HepG2 (cell line): ENCODE results near the gene TRIM8.

ENCODE experiments used
- BRCA1 ChIP-seq: sonication (generic); formaldehyde crosslinking; IDR thresholded peaks from 2 replicates; pipeline ENCODE4 v1.4.0; 2020; ENCODE audit warnings: missing genetic modification reagents
- CEBPB ChIP-seq: IDR thresholded peaks from 2 replicates; pipeline ENCODE4 v1.6.1; 2011; ENCODE audit warnings: low read depth, low read length, improper control_type of control experiment, borderline replicate concordance
- FOXK1 ChIP-seq: sonication (generic); formaldehyde crosslinking; IDR thresholded peaks from 2 replicates; pipeline ENCODE4 v1.4.0; 2020; ENCODE audit warnings: low read depth, missing genetic modification reagents, borderline replicate concordance
- HMG20B ChIP-seq: conservative IDR thresholded peaks from 2 replicates; pipeline ENCODE4 v1.6.1; 2016; ENCODE audit warnings: missing genetic modification reagents, missing compliant biosample characterization
- NFE2L1 ChIP-seq: sonication (generic); formaldehyde crosslinking; IDR thresholded peaks from 2 replicates; pipeline ENCODE4 v1.4.0; 2020; ENCODE audit warnings: missing genetic modification reagents, mild to moderate bottlenecking, borderline replicate concordance
- RXRA ChIP-seq: sonication (generic); formaldehyde crosslinking; IDR thresholded peaks from 2 replicates; pipeline ENCODE4 v1.5.1; 2020; ENCODE audit warnings: missing genetic modification reagents
- SNRNP70 ChIP-seq: fragments of 200-400 bp; formaldehyde crosslinking; IDR thresholded peaks from 2 replicates; pipeline ENCODE4 v1.6.1; 2017; ENCODE audit warnings: mild to moderate bottlenecking, low read depth, low read length, moderate library complexity
- ZEB1 ChIP-seq: IDR thresholded peaks from 2 replicates; pipeline ENCODE4 v1.6.1; 2012; ENCODE audit warnings: mild to moderate bottlenecking, low read depth, inconsistent platforms; ENCODE audit not compliant: insufficient replicate concordance
- ZNF547 ChIP-seq: sonication (generic); formaldehyde crosslinking; IDR thresholded peaks from 2 replicates; pipeline ENCODE4 v1.5.1; 2020; ENCODE audit warnings: mild to moderate bottlenecking, missing genetic modification reagents
- ZNF552 ChIP-seq: sonication (generic); formaldehyde crosslinking; IDR thresholded peaks from 2 replicates; pipeline ENCODE4 v1.9.0; 2022; ENCODE audit warnings: missing genetic modification reagents, mild to moderate bottlenecking, borderline replicate concordance
- ZNF644 ChIP-seq: IDR thresholded peaks from 2 replicates; pipeline ENCODE4 v1.6.1; 2016; ENCODE audit warnings: low read depth
- TF ChIP-seq, protein P1 (sequence below): sonication (generic); formaldehyde crosslinking; IDR thresholded peaks from 2 replicates; pipeline ENCODE4 v1.5.0; 2020; ENCODE audit warnings: mild to moderate bottlenecking, missing genetic modification reagents, borderline replicate concordance
- TF ChIP-seq, protein P2 (sequence below): sonication (generic); formaldehyde crosslinking; IDR thresholded peaks from 2 replicates; pipeline ENCODE4 v1.4.0; 2020; ENCODE audit warnings: missing genetic modification reagents, mild to moderate bottlenecking, borderline replicate concordance
- TF ChIP-seq, protein P3 (sequence below): sonication (generic); formaldehyde crosslinking; IDR thresholded peaks from 2 replicates; pipeline ENCODE4 v1.5.0; 2020; ENCODE audit warnings: mild to moderate bottlenecking, missing genetic modification reagents, moderate library complexity

DNA sequence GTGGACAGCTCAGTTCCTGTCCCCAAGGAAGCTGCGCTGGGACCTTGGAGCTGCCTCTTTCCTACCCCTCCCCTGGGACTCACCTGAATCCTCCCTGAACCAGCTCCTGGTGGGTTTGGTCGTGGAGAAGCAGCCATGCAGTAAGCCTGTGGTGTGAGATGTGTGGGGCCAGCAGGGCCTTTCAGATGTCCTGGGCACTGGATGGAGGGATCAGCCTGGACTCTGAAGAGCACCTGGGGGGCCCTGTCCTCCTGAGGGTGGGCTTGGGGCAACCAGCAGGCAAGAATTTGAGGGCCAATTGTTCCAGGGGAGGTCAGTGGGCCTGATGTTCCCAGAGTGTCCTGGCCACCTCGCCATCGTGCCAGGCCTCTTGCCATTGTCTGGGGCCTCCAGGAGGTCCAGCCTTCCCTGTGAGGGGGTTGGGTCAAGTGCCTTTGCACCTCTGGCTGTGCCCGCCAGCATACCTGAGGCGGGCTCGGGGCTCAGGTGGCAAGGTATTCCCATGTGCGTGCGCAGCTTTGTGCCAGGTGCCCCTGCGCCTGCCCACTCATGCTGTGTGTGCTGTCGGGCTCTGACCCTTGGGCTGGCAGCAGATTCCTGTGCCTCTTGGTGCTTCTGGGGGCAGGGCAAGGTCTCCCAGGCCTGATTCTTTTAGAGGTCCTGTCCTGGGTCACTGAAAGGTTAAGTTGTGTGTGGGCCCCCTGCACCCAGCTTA lies 7.3 kb downstream of the TRIM8 start:
- no peak for TF ChIP-seq CEBPB
- TF ChIP-seq, protein P1, sequence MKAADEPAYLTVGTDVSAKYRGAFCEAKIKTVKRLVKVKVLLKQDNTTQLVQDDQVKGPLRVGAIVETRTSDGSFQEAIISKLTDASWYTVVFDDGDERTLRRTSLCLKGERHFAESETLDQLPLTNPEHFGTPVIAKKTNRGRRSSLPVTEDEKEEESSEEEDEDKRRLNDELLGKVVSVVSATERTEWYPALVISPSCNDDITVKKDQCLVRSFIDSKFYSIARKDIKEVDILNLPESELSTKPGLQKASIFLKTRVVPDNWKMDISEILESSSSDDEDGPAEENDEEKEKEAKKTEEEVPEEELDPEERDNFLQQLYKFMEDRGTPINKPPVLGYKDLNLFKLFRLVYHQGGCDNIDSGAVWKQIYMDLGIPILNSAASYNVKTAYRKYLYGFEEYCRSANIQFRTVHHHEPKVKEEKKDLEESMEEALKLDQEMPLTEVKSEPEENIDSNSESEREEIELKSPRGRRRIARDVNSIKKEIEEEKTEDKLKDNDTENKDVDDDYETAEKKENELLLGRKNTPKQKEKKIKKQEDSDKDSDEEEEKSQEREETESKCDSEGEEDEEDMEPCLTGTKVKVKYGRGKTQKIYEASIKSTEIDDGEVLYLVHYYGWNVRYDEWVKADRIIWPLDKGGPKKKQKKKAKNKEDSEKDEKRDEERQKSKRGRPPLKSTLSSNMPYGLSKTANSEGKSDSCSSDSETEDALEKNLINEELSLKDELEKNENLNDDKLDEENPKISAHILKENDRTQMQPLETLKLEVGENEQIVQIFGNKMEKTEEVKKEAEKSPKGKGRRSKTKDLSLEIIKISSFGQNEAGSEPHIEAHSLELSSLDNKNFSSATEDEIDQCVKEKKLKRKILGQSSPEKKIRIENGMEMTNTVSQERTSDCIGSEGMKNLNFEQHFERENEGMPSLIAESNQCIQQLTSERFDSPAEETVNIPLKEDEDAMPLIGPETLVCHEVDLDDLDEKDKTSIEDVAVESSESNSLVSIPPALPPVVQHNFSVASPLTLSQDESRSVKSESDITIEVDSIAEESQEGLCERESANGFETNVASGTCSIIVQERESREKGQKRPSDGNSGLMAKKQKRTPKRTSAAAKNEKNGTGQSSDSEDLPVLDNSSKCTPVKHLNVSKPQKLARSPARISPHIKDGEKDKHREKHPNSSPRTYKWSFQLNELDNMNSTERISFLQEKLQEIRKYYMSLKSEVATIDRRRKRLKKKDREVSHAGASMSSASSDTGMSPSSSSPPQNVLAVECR (CRISPR knock-in tag) = no peak
- TF ChIP-seq, protein P2, sequence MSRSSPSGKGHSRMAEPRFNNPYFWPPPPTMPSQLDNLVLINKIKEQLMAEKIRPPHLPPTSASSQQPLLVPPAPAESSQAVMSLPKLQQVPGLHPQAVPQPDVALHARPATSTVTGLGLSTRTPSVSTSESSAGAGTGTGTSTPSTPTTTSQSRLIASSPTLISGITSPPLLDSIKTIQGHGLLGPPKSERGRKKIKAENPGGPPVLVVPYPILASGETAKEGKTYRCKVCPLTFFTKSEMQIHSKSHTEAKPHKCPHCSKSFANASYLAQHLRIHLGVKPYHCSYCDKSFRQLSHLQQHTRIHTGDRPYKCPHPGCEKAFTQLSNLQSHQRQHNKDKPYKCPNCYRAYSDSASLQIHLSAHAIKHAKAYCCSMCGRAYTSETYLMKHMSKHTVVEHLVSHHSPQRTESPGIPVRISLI = no peak
- no peak for TF ChIP-seq HMG20B (CRISPR knock-in tag)
- TF ChIP-seq ZNF547 (CRISPR knock-in tag) = no peak
- TF ChIP-seq ZNF552 (CRISPR knock-in tag) = no peak
- TF ChIP-seq ZNF644 (CRISPR knock-in tag) = no peak
- TF ChIP-seq ZEB1 = no peak
- no peak for TF ChIP-seq FOXK1 (CRISPR knock-in tag)
- TF ChIP-seq, protein P3, sequence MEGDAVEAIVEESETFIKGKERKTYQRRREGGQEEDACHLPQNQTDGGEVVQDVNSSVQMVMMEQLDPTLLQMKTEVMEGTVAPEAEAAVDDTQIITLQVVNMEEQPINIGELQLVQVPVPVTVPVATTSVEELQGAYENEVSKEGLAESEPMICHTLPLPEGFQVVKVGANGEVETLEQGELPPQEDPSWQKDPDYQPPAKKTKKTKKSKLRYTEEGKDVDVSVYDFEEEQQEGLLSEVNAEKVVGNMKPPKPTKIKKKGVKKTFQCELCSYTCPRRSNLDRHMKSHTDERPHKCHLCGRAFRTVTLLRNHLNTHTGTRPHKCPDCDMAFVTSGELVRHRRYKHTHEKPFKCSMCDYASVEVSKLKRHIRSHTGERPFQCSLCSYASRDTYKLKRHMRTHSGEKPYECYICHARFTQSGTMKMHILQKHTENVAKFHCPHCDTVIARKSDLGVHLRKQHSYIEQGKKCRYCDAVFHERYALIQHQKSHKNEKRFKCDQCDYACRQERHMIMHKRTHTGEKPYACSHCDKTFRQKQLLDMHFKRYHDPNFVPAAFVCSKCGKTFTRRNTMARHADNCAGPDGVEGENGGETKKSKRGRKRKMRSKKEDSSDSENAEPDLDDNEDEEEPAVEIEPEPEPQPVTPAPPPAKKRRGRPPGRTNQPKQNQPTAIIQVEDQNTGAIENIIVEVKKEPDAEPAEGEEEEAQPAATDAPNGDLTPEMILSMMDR = no peak
- no peak for TF ChIP-seq NFE2L1 (CRISPR knock-in tag)
- TF ChIP-seq RXRA = no peak
- TF ChIP-seq BRCA1 (CRISPR knock-in tag) = no peak
- no peak for TF ChIP-seq SNRNP70
